GM12801 (cell line): Measurements from ENCODE around the gene HOXA3.

Experiments used
- CTCF ChIP-seq: IDR thresholded peaks from one replicate; pipeline ENCODE4 v1.5.1; 2011; ENCODE audit warnings: control low read depth; ENCODE audit not compliant: insufficient read length; ENCODE audit errors: extremely low read depth

The HOXA3 gene

GRCh38 chr7:27108390-27109127 lies 43.8 kb downstream of the HOXA3 start:
- TF ChIP-seq CTCF, result no peak

GRCh38 chr7:27107391-27108381 lies 44.7 kb downstream of the HOXA3 start:
- TF ChIP-seq CTCF, result no peak

GRCh38 chr7:27106901-27107240 lies 45.5 kb downstream of the HOXA3 start:
- TF ChIP-seq CTCF, result no peak

GRCh38 chr7:27106181-27106900 lies 46.0 kb downstream of the HOXA3 start:
- no peak for TF ChIP-seq CTCF

GRCh38 chr7:27105301-27106031 lies 46.9 kb downstream of the HOXA3 start:
- no peak for TF ChIP-seq CTCF

GRCh38 chr7:27104341-27105058 lies 47.9 kb downstream of the HOXA3 start:
- TF ChIP-seq CTCF, result no peak
